ENCODE measurements around the gene TRIM48.
"Not testable (repeated sequence)": the region's sequence is repeated elsewhere in the genome, so short reads cannot be mapped to it uniquely, and the experiment has no call there.

The TRIM48 gene

GRCh38 chr11:55261855-55262254 lies at the start of gene TRIM48:
Gene TRIM48, plus strand, starts transcription at chr11:55262155. Its CDS starts 113 bp downstream, at chr11:55262268.
- not testable (repeated sequence) for DNase-seq (ENCODE audit: low read depth, low spot score)

- not testable (repeated sequence) for DNase-seq (ENCODE audit: low read depth, low spot score)
Measured at GRCh38 chr11:55238316-55238715, 23.6 kb upstream of the TRIM48 start.

- no peak for DNase-seq (ENCODE audit: low read depth, low spot score)
Measured at GRCh38 chr11:55263081-55263480, 1.1 kb downstream of the TRIM48 start.
